ENCODE measurements around the gene PARVA.

GRCh38 chr11:12382451-12382850 lies 5.1 kb downstream of the PARVA start:
- TF ChIP-seq, protein P1, sequence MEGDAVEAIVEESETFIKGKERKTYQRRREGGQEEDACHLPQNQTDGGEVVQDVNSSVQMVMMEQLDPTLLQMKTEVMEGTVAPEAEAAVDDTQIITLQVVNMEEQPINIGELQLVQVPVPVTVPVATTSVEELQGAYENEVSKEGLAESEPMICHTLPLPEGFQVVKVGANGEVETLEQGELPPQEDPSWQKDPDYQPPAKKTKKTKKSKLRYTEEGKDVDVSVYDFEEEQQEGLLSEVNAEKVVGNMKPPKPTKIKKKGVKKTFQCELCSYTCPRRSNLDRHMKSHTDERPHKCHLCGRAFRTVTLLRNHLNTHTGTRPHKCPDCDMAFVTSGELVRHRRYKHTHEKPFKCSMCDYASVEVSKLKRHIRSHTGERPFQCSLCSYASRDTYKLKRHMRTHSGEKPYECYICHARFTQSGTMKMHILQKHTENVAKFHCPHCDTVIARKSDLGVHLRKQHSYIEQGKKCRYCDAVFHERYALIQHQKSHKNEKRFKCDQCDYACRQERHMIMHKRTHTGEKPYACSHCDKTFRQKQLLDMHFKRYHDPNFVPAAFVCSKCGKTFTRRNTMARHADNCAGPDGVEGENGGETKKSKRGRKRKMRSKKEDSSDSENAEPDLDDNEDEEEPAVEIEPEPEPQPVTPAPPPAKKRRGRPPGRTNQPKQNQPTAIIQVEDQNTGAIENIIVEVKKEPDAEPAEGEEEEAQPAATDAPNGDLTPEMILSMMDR (IDR thresholded peaks at IDR 0.05), result no peak
- TF ChIP-seq POLR2A (IDR thresholded peaks at IDR 0.05), result no peak
- TF ChIP-seq EP300 (IDR thresholded peaks at IDR 0.05), result no peak

Data from sigmoid colon (tissue), 4 donors.